GM18526 (cell line): Measurements from ENCODE around the gene MTCL1.

Source experiments
- POLR2A ChIP-seq: IDR thresholded peaks from 3 replicates; pipeline ENCODE4 v1.6.1; 2011; ENCODE audit not compliant: insufficient read length; ENCODE audit errors: extremely low read depth

The MTCL1 gene

DNA sequence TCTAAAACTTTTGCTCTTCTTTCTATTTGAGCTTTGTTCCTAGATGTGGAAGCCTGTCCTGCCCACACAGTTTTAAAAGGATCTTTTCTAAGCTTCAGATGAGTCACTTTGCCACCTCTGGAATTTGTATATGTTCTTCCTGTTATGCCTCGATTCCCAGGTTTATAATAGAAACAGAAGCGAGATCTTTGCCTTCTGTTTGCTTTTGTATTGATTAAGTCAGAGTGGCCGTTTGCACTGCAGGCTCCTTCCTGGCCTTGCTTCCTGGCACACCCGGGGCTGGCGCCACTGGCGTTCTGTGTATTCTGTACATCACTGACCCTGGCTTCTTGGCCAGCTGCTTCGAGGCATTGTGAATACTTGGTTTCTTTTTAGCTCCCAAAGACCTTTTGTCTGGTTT lies 91.8 kb downstream of the MTCL1 start:
- no peak for TF ChIP-seq POLR2A

DNA sequence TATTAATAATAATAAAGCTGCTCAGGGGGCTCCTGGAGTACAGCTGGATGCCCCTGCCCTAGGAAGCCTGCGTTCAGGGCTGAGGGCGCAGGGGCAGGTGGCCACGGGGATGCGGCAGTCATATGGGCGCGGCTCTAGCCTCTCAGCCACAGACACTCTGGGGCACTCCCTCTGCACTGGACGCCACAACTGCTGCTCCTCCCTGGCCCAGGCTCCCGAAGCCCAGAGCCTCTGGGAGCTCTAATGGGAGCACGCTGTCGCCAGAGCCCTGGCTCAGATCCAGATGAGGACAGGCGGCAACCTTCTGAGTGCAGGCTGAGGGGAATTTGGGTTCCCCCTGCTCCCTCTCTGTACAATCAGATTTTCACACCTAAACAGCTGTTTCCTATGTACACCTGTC lies 93.6 kb downstream of the MTCL1 start:
- TF ChIP-seq POLR2A: no peak

DNA sequence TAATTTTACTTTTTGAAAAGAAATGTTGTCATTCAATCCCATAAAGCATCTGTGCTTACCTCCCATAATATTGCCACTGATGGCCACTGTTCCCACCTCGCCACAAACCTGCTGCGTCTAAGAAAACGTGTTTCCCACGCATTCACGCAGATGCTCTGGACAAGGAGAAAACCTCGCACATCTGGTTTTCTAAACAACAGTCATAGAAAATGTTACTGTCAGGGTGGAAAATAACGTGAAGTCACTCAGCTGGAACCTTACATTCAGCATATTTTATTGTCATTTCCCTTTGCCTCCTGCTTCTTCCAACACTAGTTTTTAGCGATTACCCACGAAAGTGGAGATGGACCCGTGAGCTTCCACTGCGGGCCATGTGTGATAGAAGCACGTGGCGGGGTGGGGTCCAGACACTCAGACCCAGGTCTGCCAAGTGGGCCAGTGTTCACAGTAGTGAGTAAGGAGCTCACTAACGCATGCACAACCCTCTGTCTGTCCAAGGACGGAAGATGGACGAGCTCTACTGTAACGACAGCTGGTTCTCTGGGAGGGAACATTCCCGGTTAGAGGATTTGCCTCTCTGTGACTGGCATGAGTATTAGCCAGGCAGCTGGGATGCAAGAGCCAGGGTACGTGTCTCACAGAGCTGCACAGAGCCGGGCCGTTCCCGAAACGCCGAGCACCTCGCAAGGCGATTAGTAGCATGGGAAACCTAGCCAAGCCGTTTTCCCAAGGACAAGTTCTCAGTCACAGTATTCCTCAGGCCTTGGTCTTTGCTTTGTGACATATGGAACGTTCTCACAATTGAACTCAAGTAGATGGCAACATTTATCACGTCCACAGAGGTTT lies 94.5 kb downstream of the MTCL1 start:
- no peak for TF ChIP-seq POLR2A

DNA sequence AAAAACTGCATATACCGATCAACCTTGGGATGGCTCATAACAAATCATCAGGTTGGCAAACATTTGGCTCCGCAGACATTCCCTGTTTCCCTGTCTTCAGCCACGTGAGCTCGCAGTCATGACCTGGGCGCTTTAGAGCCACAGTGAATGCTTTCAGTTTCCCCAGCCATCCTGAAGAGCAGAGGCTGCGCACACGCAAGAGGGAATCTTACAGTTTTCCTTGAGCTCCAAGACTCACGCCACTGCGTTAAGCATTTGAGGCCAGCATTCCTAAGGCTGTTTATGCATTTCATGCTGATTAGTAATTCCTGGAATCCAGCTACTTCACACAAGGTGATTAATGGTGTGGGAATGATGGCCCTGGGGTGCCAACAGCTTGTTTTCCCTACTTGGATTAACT lies 95.1 kb downstream of the MTCL1 start:
- no peak for TF ChIP-seq POLR2A

GRCh38 chr18:8800876-8801262 lies 95.5 kb downstream of the MTCL1 start:
- no peak for TF ChIP-seq POLR2A

DNA sequence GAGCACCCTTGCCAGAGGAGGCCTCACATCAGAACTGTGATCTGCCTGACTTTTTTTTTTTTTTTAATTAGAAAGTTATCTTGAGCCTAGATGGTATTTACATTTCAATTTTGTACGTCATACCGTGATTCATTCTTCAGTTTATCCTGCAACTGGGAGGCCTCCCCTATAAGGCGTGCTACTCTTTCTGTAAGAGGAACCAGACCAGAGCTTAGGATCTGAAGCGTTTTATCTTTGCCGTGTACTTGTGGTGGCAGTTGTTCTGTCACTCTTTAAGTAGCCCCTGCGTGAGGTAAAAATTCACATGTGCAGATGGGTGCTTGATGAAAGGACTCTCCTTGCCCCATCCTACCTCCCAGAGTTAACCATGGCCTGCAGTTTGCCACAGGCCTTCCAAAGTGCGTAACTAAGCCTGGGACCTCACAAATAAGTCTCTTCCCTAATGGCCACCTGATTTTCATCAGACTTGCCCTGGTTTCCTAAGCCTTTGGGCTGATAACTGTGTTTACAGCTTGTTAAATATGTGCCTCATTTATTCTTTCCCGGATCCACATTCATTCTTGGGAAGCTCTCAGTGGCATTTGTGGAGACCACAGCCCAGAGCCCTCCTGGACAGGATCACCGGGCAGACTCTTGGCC lies 96.0 kb downstream of the MTCL1 start:
- no peak for TF ChIP-seq POLR2A

DNA sequence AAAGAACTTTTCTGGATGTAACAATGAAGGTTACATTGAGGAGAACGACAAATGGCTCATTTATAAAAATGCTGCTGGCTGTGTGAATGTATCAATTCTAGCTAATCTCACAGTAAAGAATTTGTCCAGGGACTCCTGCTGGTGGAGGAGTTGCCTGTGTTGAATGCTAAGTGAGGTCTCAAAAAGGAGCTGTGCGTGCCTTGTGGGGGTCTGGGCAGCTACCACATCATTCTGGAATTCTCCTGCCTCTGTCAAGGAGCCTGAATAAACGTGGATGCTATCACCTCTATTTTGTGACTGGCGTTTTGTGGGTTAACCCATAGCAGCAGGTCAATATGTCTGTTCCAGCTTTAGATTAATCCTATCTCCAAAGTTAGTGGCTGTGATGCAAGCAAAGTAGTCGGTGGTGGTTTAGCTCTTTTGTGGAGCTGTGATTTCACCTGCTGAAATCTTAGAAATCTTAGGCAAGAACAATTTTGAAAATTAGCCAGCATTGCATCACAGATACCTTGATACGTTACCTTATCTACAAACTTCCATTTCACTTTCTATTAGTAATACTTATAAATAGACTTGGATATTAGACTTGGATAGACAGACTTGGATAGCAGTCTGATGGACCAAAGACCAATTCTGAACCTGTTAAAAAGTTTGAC lies 96.8 kb downstream of the MTCL1 start:
- no peak for TF ChIP-seq POLR2A

DNA sequence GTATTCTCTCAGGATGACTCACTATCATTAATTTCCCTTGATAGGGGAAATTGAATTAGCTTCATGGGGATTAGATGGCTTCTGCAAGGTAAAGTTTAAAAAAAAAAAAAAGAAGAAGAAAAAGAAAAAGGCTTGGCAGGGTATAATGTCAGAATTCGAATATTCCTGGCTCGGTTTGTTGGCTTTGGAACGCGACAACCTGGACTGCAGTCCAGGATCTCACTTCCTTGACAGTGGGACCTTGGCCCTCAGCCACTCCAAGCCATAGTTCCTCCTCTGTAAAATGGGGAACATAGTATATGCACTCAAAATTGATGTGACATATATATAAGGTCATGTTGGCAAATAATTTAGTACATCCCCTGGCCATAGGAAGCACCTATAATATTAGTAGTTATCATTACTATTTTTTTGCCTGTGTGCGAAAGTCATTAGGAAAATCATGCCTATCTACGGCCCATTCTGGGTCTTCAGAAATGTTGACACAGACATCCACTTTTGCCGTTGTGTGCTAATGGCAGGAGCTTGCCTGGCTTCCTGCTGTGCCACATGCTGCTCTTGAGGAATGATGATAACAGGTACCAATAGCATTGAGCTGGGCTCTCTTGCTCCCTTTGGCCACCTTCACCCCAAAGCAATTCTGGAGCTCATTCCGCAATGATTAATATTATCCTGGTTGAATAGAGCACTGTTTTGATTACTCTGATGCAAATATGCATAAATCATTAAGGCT lies 97.9 kb downstream of the MTCL1 start:
- no peak for TF ChIP-seq POLR2A

DNA sequence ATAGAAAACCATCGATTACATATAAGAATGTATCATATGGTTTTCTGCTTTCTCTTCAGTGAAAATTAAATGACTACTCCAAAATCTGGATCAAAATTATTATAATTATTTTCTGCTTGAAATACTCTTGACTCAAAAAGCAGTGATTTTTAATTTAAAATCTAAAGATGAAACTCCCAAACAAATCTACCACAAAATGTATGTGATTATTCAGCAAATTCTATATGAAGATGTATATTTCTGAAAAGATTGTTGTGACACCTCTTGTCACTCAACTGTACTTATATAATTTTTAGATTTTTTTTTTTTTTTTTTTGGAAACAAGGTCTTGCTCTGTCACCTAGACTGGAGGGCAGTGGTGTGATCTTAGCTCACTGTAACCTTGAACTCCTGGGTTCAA lies 98.6 kb downstream of the MTCL1 start:
- no peak for TF ChIP-seq POLR2A

- no peak for TF ChIP-seq POLR2A
Measured at GRCh38 chr18:8805552-8805951, 100.2 kb downstream of the MTCL1 start.

DNA sequence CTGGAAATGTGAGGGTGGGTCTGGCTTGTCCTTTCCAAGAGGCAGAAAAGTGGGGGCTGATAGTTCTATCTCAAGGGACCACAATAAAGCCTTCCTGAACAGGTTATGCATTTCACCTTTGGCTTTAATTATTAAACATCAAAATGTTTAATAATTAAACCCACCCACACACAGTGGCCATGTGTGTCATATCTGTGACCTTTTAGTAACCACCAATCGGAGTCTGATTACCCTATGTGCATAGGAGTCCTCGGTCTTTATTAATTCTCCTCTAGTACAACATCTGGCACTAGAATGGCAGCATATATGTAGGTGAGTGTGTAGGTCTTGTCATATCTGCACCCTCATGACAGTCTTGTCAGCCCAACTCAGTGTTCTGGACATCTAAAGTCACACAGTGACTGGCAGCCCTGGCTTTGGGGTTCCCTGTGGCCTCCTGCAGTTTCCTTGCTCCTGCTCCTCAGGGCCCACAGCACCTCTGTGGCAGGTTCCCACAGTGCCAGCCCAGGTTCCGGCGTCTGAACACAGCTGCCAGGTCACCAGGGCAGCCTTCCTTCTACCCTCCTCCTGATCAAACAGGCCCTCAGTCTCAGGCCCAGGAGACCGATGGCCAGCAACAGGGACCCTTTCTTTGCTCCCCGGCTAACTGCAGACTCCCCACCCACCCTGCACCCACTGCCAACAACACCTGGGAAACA lies 100.9 kb downstream of the MTCL1 start:
- TF ChIP-seq POLR2A: no peak

GRCh38 chr18:8806798-8807487 lies 101.6 kb downstream of the MTCL1 start:
- TF ChIP-seq POLR2A: no peak

- no peak for TF ChIP-seq POLR2A
Measured at GRCh38 chr18:8807488-8807805, 102.1 kb downstream of the MTCL1 start.

GRCh38 chr18:8808001-8808400 lies 102.6 kb downstream of the MTCL1 start:
- TF ChIP-seq POLR2A: no peak
